Adipocyte (in vitro differentiated cells): ENCODE measurements around the gene SEMA6D.

ENCODE experiments used
- DNase-seq: peaks from one replicate; pipeline ENCODE4 v3.0.0-alpha.2; 2015; ENCODE audit warnings: low read depth
- H3K27me3 ChIP-seq: replicated peaks from 2 replicates; pipeline ENCODE4 v1.7.0; 2013; ENCODE audit warnings: mild to moderate bottlenecking, low read length, moderate library complexity; ENCODE audit not compliant: control insufficient read depth, insufficient read depth
- H3K36me3 ChIP-seq: 2 replicates; pipeline ENCODE4 v1.7.0; 2013; ENCODE audit warnings: low read length, mild to moderate bottlenecking, moderate library complexity; ENCODE audit not compliant: control insufficient read depth, insufficient read depth, severe bottlenecking
- H3K4me1 ChIP-seq: 2 replicates; pipeline ENCODE4 v1.7.0; 2013; ENCODE audit warnings: mild to moderate bottlenecking, low read length, moderate library complexity; ENCODE audit not compliant: control insufficient read depth, insufficient read depth
- H3K4me3 ChIP-seq: 2 replicates; pipeline ENCODE4 v1.7.0; 2013; ENCODE audit warnings: mild to moderate bottlenecking, low read length, moderate library complexity
- H3K9ac ChIP-seq: 2 replicates; pipeline ENCODE4 v1.7.0; 2013; ENCODE audit warnings: mild to moderate bottlenecking, low read length, moderate library complexity
- H3K9me3 ChIP-seq: 2 replicates; pipeline ENCODE4 v1.7.0; 2013; ENCODE audit warnings: mild to moderate bottlenecking, low read length, moderate library complexity; ENCODE audit not compliant: control insufficient read depth

Gene SEMA6D

DNA sequence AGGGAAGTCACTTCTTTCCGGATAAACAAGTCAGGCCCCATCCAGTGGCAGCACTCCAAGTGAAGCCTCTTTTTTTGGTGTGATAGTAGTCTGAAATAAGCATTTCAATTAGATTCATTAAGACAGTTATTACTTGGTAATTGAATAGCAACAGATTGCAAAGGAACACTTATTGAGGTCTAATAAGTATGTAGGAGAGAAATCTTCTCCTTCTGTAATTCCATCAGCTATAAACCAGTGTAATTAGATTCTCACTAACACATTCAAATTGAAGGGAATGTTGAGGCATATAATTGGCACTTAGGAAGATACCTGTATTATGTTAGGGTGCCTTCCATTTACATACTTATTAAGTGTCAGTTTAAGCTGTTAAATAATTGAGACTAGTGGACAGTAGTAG is 73.9 kb downstream of the SEMA6D start:
- H3K4me1 ChIP-seq: no peaks in the 10 kb centered on the region
- no peaks in the 10 kb centered on the region for H3K9me3 ChIP-seq
- H3K36me3 ChIP-seq: no peaks in the 10 kb centered on the region
- H3K4me3 ChIP-seq: no peak overlapping the region
- H3K9ac ChIP-seq: no peak overlapping the region
- DNase-seq: no peak
- peaks cover 6% of the 10 kb centered on the region for H3K27me3 ChIP-seq

DNA sequence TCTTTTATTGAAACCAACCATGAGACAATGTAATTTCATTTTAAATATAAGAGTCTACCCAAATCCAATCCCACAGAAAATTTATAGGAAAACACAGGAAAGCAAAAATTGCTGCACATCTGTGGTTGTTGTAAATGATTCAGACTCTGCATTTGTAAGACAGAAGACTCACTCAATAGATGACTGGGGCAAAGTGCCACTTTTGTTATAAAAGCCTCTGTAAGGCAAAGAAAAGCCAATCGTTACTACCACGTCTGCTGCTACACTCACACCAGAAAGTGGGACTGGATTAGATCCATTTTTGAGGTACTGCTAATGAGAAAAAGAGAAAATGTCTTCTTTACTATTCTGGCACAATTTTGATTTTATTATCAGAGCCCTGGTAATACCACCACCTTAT is 74.9 kb downstream of the SEMA6D start:
- no peak overlapping the region for H3K9ac ChIP-seq

DNA sequence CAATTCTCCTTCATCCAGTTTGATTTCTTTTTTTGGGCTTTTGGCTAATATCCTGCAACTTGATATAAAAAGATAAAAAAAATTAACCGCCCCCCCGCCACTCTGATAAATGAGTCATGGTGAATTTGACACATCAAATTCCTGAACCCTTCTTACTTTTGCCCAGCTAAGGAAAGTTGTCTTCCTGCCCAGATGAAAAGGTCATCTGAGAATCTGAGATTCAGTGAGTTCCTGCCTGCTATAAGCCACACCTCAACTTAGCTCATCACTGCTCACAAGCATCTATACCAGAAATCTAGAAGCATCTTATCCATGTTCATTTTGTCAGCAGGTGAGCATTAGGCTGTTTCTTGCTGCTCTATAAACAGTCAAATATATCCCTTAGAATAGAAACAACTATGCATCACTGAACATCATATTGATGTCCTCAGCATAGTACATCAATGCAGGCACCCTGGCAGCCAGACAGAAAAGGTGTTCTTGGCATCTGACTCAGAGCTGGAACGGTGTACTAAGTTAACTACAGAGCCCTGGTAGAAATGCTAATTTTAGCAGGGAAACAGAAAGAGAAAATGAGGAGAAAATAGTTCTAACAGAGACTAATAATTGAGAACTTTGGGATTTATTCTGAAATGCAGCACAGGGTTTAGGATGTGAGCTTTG is 77.1 kb downstream of the SEMA6D start:
- H3K27me3 ChIP-seq: peaks cover 11% of the 10 kb centered on the region
- H3K36me3 ChIP-seq: no peaks in the 10 kb centered on the region
- no peak overlapping the region for H3K4me3 ChIP-seq
- no peaks in the 10 kb centered on the region for H3K4me1 ChIP-seq
- no peaks in the 10 kb centered on the region for H3K9me3 ChIP-seq
- H3K9ac ChIP-seq: no peak overlapping the region
- no peak for DNase-seq

More for the DNA sequence above, 74.9 kb downstream of the SEMA6D start:
- no peaks in the 10 kb centered on the region for H3K9me3 ChIP-seq
- no peak for DNase-seq
- H3K36me3 ChIP-seq: no peaks in the 10 kb centered on the region
- H3K4me3 ChIP-seq: no peak overlapping the region
- H3K27me3 ChIP-seq: peaks cover 7% of the 10 kb centered on the region
- H3K4me1 ChIP-seq: no peaks in the 10 kb centered on the region

DNA sequence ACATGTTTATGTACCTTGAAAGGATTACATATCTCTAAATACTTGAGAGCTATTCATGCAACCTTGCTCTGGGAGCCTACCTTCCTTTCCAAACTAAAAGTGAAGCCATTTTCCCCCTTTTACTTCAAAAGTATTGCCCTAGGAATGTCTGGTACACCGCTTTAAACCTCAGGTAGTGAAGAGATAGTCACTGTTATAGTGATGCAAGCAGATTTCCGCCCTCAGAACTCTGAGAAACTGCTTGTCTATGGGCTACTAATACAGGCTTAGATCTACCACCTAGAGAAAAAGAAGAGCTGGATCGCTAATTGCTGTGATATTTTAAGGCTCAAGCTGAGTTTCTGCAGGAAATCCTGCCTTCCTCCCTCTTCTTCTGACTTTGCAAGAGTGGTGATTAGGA is 78.6 kb downstream of the SEMA6D start:
- Histone ChIP-seq H3K9ac (no peak overlapping the region), H3K4me3 (no peak overlapping the region), H3K27me3 (peaks cover 11% of the 10 kb centered on the region), H3K9me3 (no peaks in the 10 kb centered on the region), H3K36me3 (no peaks in the 10 kb centered on the region), H3K4me1 (no peaks in the 10 kb centered on the region)
- no peak for DNase-seq

DNA sequence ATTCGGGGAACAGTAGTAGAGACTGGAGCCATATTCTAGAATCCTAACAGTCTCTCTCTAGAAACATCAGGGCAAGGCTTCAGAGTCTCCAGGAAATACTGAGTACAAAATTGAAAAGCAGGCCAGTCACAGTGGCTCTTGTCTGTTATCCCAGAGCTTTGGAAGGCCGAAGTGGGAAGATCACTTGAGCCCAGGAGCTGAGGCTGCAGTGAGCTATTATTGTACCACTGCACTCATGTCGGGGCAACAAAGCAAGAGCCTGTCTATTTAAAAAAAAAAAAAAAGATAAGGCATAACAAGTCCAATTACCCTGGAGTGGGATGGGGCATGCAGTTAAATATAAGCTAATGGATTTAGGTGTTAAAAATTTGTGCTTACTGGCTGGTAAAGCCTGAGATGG is 79.0 kb downstream of the SEMA6D start:
- Histone ChIP-seq H3K36me3 (no peaks in the 10 kb centered on the region), H3K9ac (no peak overlapping the region), H3K27me3 (peaks cover 11% of the 10 kb centered on the region), H3K4me1 (no peaks in the 10 kb centered on the region), H3K4me3 (no peak overlapping the region), H3K9me3 (no peaks in the 10 kb centered on the region)
- DNase-seq: no peak

DNA sequence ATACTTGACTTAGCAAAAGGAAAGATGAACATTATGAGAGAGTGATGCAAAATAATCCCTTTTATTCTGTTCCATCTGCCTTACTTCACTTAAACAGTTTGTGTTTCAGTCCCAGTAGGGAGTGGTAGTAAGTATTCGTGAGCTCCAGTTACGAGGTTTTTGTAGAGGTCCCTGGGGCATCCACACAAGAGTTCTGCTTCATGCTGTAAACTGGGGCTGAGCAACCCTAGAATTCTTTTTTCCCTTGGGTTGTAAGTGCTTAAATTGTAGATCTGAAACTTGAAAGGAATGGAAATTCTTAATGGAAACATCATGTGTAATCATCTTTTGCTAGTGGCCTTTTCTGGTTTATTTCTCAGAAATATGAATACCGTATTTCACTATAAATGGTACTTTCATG is 79.5 kb downstream of the SEMA6D start:
- Histone ChIP-seq H3K4me3 (no peak overlapping the region), H3K9me3 (no peaks in the 10 kb centered on the region), H3K27me3 (peaks cover 14% of the 10 kb centered on the region), H3K9ac (no peak overlapping the region), H3K36me3 (no peaks in the 10 kb centered on the region), H3K4me1 (no peaks in the 10 kb centered on the region)
- no peak for DNase-seq

DNA sequence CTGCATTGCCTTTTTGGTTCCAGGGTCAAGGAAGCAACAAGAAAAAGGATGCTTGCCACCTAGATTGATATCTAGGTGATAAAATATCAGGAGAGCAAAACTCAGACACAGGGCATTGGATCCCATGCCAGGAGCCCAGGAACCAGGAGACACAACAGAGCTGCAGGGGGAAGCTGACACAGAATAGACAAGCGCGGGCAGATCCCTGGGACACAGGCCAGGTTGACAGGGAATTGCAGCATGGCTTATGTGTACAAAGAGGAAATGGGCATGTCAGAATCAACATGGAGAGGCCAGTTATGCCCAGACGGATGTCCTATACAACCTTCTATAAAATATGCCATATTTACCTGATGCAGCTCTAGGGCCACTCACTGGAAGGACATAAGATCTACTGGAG is 84.2 kb downstream of the SEMA6D start:
- H3K9me3 ChIP-seq: no peaks in the 10 kb centered on the region
- H3K9ac ChIP-seq: no peak overlapping the region
- no peak overlapping the region for H3K4me3 ChIP-seq
- DNase-seq: no peak
- peaks cover 35% of the 10 kb centered on the region for H3K27me3 ChIP-seq
- H3K36me3 ChIP-seq: no peaks in the 10 kb centered on the region
- H3K4me1 ChIP-seq: no peaks in the 10 kb centered on the region

DNA sequence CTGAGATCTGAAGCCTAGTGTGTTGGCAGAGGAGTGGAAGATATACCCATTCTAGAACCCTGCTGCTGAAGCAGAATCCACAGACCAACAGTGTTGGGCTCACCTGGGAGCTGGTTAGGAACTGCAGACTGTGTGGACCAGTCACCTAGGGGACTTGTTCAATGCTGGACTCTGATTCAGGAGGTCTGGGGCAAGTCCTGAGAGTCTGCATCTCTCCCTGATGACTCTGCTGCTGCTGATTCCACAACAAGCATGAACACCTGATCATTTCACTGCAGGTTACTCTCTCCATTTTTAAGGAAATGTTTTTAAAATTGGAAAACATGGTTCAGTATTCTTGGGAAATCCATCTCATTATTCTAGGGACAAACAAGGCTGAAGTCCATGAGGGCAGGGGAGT is 84.9 kb downstream of the SEMA6D start:
- Histone ChIP-seq H3K27me3 (peaks cover 35% of the 10 kb centered on the region), H3K9me3 (no peaks in the 10 kb centered on the region), H3K4me3 (no peak overlapping the region), H3K4me1 (no peaks in the 10 kb centered on the region), H3K9ac (no peak overlapping the region), H3K36me3 (no peaks in the 10 kb centered on the region)
- DNase-seq: no peak

DNA sequence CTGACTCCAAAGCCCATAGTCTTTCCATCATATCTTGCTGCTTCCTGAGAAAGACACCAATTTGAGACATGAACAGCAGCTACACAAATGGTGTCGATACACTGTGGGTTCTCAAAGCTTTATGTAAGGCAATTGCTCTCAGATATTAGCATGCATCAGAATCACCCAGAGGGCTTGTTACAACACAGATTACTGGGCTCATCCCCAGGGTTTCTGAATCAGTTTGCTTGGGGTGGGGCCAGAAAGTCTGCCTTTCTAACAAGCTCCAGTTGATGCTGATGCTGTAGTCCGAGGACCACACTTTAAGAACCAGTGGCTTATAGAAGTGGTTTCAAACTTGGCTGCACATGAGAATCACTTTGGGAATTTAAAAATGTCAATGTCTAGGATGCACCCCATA is 86.5 kb downstream of the SEMA6D start:
- Histone ChIP-seq H3K27me3 (peaks cover 30% of the 10 kb centered on the region), H3K36me3 (no peaks in the 10 kb centered on the region), H3K4me1 (no peaks in the 10 kb centered on the region), H3K4me3 (no peak overlapping the region), H3K9me3 (no peaks in the 10 kb centered on the region), H3K9ac (no peak overlapping the region)
- no peak for DNase-seq

DNA sequence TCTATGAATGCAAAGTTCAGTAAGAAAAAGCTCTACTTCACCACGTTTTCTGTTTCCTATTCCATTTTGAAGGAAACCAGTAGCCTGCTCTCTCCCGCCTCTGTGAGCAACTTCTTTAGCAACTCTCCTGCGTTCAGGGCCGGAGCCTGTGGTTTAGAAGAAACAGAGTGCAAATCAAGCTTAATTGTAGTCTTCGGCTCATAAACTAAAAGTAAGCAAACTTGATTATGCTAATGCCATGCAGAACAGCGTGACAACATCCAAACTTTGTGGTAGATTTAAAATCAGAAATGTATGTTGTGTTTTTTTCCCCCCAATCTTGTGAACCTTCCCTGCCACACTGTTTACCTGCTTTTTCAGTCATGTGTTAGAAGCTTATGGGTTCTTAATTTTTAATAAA is 87.4 kb downstream of the SEMA6D start:
- no peak for DNase-seq
- H3K4me3 ChIP-seq: no peak overlapping the region
- H3K27me3 ChIP-seq: peaks cover 30% of the 10 kb centered on the region
- no peak overlapping the region for H3K9ac ChIP-seq
- no peaks in the 10 kb centered on the region for H3K36me3 ChIP-seq
- H3K9me3 ChIP-seq: no peaks in the 10 kb centered on the region
- no peaks in the 10 kb centered on the region for H3K4me1 ChIP-seq

DNA sequence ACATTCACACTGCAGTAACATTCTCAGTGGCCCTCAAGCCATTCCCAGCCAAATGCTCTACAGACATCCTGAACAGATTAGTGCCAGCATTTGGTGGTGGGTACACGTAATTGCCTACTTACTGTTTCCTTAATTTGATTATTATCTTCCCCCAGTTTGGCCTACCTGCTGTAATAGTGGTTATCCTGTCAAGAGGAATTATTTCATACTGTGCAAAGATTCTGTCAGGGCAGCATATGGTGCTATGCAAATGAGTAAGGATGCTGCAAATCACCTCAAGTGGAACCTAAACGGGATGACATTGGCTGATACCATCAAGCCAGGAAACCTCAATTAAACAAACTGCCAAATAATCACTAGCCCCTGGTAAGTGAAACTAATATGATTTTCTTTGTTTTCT is 88.7 kb downstream of the SEMA6D start:
- H3K9ac ChIP-seq: no peak overlapping the region
- no peak for DNase-seq
- no peak overlapping the region for H3K4me3 ChIP-seq
- H3K9me3 ChIP-seq: no peaks in the 10 kb centered on the region
- peaks cover 30% of the 10 kb centered on the region for H3K27me3 ChIP-seq
- H3K4me1 ChIP-seq: no peaks in the 10 kb centered on the region
- no peaks in the 10 kb centered on the region for H3K36me3 ChIP-seq

DNA sequence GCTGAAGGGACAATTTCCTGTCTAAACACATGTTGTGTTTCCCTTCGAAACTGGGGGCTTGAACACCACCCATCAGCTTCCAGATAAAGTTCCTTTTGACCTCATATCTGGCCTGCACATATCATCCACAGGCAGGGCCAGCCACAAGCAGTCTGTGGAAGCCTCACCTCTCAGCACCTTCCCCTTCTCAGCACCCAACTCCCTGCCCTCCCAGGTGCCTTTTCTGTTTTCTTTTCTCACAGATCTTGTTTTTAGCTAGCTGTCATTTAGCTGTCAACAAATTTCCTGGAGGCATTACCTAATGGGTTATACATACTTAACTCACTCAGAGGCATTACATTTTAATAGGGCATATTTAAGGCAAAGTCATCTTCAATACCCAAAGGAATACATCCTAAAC is 93.9 kb downstream of the SEMA6D start:
- Histone ChIP-seq H3K9me3 (no peaks in the 10 kb centered on the region), H3K9ac (no peak overlapping the region), H3K36me3 (no peaks in the 10 kb centered on the region), H3K27me3 (peaks cover 11% of the 10 kb centered on the region), H3K4me3 (no peak overlapping the region), H3K4me1 (no peaks in the 10 kb centered on the region)
- no peak for DNase-seq
